Thyroid gland (tissue), 4 donors: ENCODE data around the gene OR13G1. TPM values are rescaled to one million over a fixed set of nuclear protein-coding genes. Genes with fewer than 3 reads are reported as not detected.

Experiments used
- DNase-seq, 2 donors: peaks; one replicate each; pipeline ENCODE4 v3.0.0-alpha.2; 2019
- H3K27ac ChIP-seq, 3 donors: fragments of 200-600 bp; sonication (generic); 1 replicate in 2 of 3; 2 replicates in 1 of 3; pipeline ENCODE4 v1.5.1; 2016 to 2019; ENCODE audit warnings: mild to moderate bottlenecking in 1 of 3, moderate library complexity in 1 of 3
- H3K27me3 ChIP-seq: fragments of 200-600 bp; sonication (generic); one replicate; pipeline ENCODE4 v1.5.1; 2019
- H3K36me3 ChIP-seq, 2 donors: fragments of 200-600 bp; sonication (generic); one replicate each; pipeline ENCODE4 v1.5.1; 2016 to 2019
- H3K4me1 ChIP-seq, 2 donors: fragments of 200-600 bp; sonication (generic); one replicate each; pipeline ENCODE4 v1.5.1; 2017 to 2019
- H3K4me3 ChIP-seq, 3 donors: fragments of 200-600 bp; sonication (generic); replicated peaks in 1 of 3; 1 replicate in 2 of 3; 2 replicates in 1 of 3; pipeline ENCODE4 v1.5.1; 2016; ENCODE audit warnings: mild to moderate bottlenecking in 1 of 3
- H3K9me3 ChIP-seq: fragments of 200-600 bp; sonication (generic); one replicate; pipeline ENCODE4 v1.5.1; 2017
- POLR2A ChIP-seq, 2 donors: fragments of 450-650 bp; IDR thresholded peaks; one replicate each; pipeline ENCODE4 v1.6.1; 2017; ENCODE audit warnings: antibody characterized with exemption in 2 of 2, mild to moderate bottlenecking in 2 of 2, moderate library complexity in 1 of 2
- WGBS, 2 donors: methylation state at CpG; one replicate each; pipeline ENCODE4 v1.1.5; 2017; 5-methylcytosine and 5-hydroxymethylcytosine counted together
- intact Hi-C: fragments of 100-400 bp; cut with DNase I; formaldehyde crosslinking; loops from one replicate; pipeline ENCODE4 v1.15.1; 2023
- total RNA-seq, 4 donors: library from RNA; depleted of rRNA; stranded (reverse); fragments of >200 nt; gene quantifications; one replicate each; pipeline ENCODE4 v1.2.3, GENCODE V29; 2016
- TF ChIP-seq, protein P1 (sequence below), 6 experiments: fragments of 200-600 bp in 3 of 6; fragments of 450-650 bp in 3 of 6; sonication (generic) in 3 of 6; IDR thresholded peaks; one replicate each; pipeline ENCODE4 v1.5.1; 2016 to 2019; ENCODE audit warnings: antibody characterized with exemption in 6 of 6, mild to moderate bottlenecking in 2 of 6, inconsistent platforms in 1 of 6, moderate library complexity in 1 of 6

OR13G1 gene
- total RNA-seq, 4 donors from 2014 or later: not detected

DNA sequence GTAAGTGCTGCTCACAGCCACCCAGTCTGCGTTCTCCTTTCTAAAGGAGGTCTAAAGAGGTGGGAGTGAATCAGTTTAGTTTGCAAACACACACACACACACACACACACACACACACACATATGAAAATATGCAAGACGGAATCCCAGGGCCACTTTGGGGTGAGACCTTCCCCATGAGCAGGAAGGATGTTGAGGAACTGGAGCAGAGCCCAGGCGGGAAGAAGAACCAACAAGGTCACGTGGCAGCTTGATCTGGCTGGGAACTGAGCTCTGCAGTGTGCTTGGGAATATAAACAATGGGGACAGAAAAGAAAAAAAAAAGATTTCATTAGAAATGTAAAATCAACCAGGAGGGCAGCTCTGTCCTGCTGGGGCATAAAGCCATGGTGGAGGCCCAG, 41.5 kb downstream of the OR13G1 start:
- Histone ChIP-seq H3K9me3 (no peaks in the 10 kb centered on the region), H3K4me3 (no peak overlapping the region), H3K4me1 (no peaks in the 10 kb centered on the region), H3K27me3 (no peaks in the 10 kb centered on the region), H3K36me3 (no peaks in the 10 kb centered on the region), H3K27ac (no peak overlapping the region)
- TF ChIP-seq, protein P1, sequence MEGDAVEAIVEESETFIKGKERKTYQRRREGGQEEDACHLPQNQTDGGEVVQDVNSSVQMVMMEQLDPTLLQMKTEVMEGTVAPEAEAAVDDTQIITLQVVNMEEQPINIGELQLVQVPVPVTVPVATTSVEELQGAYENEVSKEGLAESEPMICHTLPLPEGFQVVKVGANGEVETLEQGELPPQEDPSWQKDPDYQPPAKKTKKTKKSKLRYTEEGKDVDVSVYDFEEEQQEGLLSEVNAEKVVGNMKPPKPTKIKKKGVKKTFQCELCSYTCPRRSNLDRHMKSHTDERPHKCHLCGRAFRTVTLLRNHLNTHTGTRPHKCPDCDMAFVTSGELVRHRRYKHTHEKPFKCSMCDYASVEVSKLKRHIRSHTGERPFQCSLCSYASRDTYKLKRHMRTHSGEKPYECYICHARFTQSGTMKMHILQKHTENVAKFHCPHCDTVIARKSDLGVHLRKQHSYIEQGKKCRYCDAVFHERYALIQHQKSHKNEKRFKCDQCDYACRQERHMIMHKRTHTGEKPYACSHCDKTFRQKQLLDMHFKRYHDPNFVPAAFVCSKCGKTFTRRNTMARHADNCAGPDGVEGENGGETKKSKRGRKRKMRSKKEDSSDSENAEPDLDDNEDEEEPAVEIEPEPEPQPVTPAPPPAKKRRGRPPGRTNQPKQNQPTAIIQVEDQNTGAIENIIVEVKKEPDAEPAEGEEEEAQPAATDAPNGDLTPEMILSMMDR (IDR thresholded peaks at IDR 0.05): no peak
- TF ChIP-seq POLR2A (IDR thresholded peaks at IDR 0.05): no peak
- intact Hi-C loops: no loop called here
- 22 to 37% methylated on average over 4 of the region's 4 CpGs for WGBS, 2 donors
- peak in 1 of 2 donors; percentile 10 for DNase-seq

DNA sequence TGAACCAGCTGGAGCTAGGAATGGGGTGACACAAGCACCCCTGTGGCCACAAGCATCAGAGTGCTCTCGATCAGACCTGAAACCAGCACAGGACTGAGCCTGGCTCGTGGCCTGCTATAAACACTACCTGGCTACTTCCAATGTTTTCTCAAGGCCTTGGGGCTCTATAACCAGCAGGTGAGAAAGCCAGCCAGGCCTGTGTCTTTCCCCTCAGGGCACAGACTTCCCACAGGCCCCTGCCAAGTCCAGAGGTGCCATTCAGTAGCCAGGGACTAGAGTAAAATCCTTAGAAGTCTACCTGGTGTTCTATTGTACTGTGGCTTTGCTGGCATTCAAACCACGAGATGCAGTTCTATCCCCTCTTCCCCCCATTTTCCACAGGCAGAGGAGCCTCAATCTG, 51.6 kb downstream of the OR13G1 start:
- no peak overlapping the region for H3K27ac ChIP-seq

More for the DNA sequence above, 51.6 kb downstream of the OR13G1 start:
- no peak overlapping the region for H3K4me3 ChIP-seq
- H3K9me3 ChIP-seq: no peaks in the 10 kb centered on the region
- no peaks in the 10 kb centered on the region for H3K36me3 ChIP-seq
- WGBS, 2 donors: 52 to 55% methylated on average over 3 of the region's 3 CpGs
- intact Hi-C loops: no loop called here
- H3K27me3 ChIP-seq: no peaks in the 10 kb centered on the region
- no peak for TF ChIP-seq POLR2A (IDR thresholded peaks at IDR 0.05)
- TF ChIP-seq, protein P1 (IDR thresholded peaks at IDR 0.05): no peak
- H3K4me1 ChIP-seq: no peaks in the 10 kb centered on the region
- no peak for DNase-seq

Other genes with a start within 250 kb of the OR13G1 start
- gene OR2B11, start 221.6 kb downstream of the OR13G1 start, total RNA-seq: not detected
- not detected for gene OR2C3, start 143.3 kb downstream of the OR13G1 start, total RNA-seq
- under 1 TPM in 1 of 4 donors, not detected in 3; 0.13 TPM for gene GCSAML, start 130.6 kb downstream of the OR13G1 start, total RNA-seq
- gene OR2G2, start 91.4 kb downstream of the OR13G1 start, total RNA-seq: not detected
- not detected for gene OR2G3, start 74.2 kb downstream of the OR13G1 start, total RNA-seq
- not detected for gene OR6F1, start 36.9 kb upstream of the OR13G1 start, total RNA-seq
- 1 to 10 TPM in 1 of 4 donors, not detected in 3; 1.1 TPM for gene OR14K1, start 58.9 kb upstream of the OR13G1 start, total RNA-seq
- not detected for gene OR14A2, start 68.4 kb upstream of the OR13G1 start, total RNA-seq
- gene OR1C1, start 80.8 kb upstream of the OR13G1 start, total RNA-seq: not detected
- gene OR14A16, start 144.4 kb upstream of the OR13G1 start, total RNA-seq: not detected
- gene OR11L1, start 162.2 kb upstream of the OR13G1 start, total RNA-seq: under 1 TPM in 1 of 4 donors, not detected in 3; 0.68 TPM
- 10 to 100 TPM; 22.6 to 52.1 (median 29.4) TPM for gene TRIM58, start 177.4 kb upstream of the OR13G1 start, total RNA-seq
- 10 to 100 TPM in 1 of 4 donors, 1 to 10 TPM in 3; 2.8 to 25.8 (median 6.0) TPM for gene OR2W3, start 215.8 kb upstream of the OR13G1 start, total RNA-seq
- 1 to 10 TPM in 2 of 4 donors, under 1 TPM in 1, not detected in 1; 0.54 to 1.7 (median 1.2) TPM for gene OR2T8, start 240.5 kb upstream of the OR13G1 start, total RNA-seq
- under 1 TPM in 2 of 4 donors, not detected in 2; 0.33 to 0.63 TPM for gene OR2AJ1, start 245.2 kb upstream of the OR13G1 start, total RNA-seq